Activated CD4-positive, alpha-beta T cell treated with anti-CD3 and anti-CD28 coated beads, Interleukin-2, amount 50 U/mL, for 24 hours (primary cell): ENCODE data around the gene ABHD5.

Source experiments
- DNase-seq, 2 donors: peaks; one replicate each; pipeline ENCODE4 v3.0.0-alpha.2; 2020; ENCODE audit warnings: low read depth in 1 of 2, low spot score in 1 of 2

Gene ABHD5

DNA sequence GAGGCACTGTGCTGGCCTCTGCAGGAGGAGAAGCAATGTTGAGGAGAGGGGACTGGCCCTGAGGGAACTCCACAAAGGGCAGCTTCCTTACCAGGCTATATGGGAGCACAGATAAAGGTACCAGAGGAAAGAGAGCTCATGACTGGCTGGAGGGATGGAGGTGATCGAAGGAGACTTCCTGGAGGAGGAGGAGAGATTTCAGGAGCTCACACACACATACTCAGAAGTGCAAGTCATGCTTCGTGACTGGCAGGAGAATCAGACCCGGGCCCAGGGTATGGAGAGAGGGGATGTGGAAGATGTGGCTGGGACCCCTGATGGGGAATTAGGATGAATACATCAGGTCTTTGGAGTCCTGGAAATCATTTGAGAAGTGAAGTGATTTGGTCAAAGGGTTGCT is 85.4 kb downstream of the ABHD5 start:
- no peak for DNase-seq

DNA sequence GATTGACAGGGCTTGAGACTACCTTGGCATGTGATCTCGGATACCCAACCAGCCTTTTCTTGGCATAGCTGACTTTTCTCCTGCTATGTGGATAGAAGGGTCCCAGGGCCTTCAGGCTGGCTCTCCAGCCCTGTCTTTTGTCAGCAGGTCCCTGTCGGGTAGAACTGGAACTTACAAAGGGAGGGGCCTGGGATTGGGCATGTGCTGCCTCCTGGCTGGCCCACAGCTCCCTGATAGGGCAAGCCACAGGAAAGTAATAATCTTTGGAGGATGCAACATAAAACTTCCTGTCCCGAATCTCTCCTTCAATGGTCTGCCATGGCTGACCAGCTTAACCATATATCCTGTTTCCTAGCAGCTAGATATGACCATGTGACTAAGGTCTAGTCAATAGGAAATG is 89.1 kb downstream of the ABHD5 start:
- DNase-seq = no peak

DNA sequence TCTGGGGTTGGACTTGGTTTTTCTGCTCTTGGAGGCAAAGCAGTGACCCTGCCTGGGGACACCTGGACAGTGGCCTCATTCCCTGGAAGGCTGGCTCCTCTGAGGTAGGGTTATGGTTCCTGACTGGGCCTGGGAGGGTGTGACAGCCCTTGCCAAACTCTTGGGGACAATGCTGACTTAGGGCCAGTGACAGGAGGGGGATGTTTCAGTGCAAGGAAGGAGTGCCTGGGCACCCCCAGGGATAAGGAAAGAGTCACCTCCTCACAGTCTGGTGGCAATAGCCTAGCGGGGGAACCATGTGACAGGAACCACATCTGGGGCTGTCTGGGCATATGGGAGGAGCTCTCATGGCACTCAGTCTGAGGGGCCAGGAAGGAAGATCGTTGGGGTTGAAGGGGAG is 91.8 kb downstream of the ABHD5 start:
- DNase-seq = no peak
